ENCODE data around the gene ATF7.

Gene ATF7

GRCh38 chr12:53631721-53632120 lies 5.5 kb upstream of the ATF7 start:
- Histone ChIP-seq H3K36me3 (replicated peaks; ENCODE audit: low read depth, low read length) (no peaks in the 10 kb centered on the region), H3K79me2 (ENCODE audit: low read length) (no peaks in the 10 kb centered on the region), H3K4me3 (ENCODE audit: low read length) (no peak overlapping the region), H4K20me1 (ENCODE audit: insufficient read depth, low read length) (no peaks in the 10 kb centered on the region), H3K9me3 (ENCODE audit: insufficient read depth, low read length) (no peaks in the 10 kb centered on the region), H3K4me1 (ENCODE audit: low read length) (peaks cover 10% of the 10 kb centered on the region; the same call in 1 of the 2 replicates), H3K27ac (ENCODE audit: low read length) (no peak overlapping the region), H3K27me3 (ENCODE audit: low read depth, low read length) (no peaks in the 10 kb centered on the region), H2AFZ (ENCODE audit: low read depth, low read length) (no peak overlapping the region), H3K9ac (ENCODE audit: low read length) (no peak overlapping the region), H3K4me2 (ENCODE audit: low read length) (no peak overlapping the region)
- no peak for TF ChIP-seq CTCF (IDR thresholded peaks at IDR 0.05; ENCODE audit: low read depth, low read length)
- TF ChIP-seq EZH2phosphoT487 (IDR thresholded peaks at IDR 0.05; ENCODE audit: low read depth), result no peak

- Histone ChIP-seq H3K79me2 (ENCODE audit: low read length) (peaks cover 27% of the 10 kb centered on the region), H3K36me3 (replicated peaks; ENCODE audit: low read depth, low read length) (no peaks in the 10 kb centered on the region), H3K4me2 (ENCODE audit: low read length) (0 out of 2 replicates have a peak overlapping the region, but pooled peaks have one; percentile 98), H2AFZ (ENCODE audit: low read depth, low read length) (0 out of 2 replicates have a peak overlapping the region, but pooled peaks have one; percentile 29), H3K9me3 (ENCODE audit: insufficient read depth, low read length) (no peaks in the 10 kb centered on the region), H3K9ac (ENCODE audit: low read length) (no peak overlapping the region), H3K27me3 (ENCODE audit: low read depth, low read length) (no peaks in the 10 kb centered on the region), H3K4me3 (ENCODE audit: low read length) (no peak overlapping the region), H4K20me1 (ENCODE audit: insufficient read depth, low read length) (no peaks in the 10 kb centered on the region), H3K4me1 (ENCODE audit: low read length) (peaks cover 29% of the 10 kb centered on the region), H3K27ac (ENCODE audit: low read length) (no peak overlapping the region)
- TF ChIP-seq CTCF (IDR thresholded peaks at IDR 0.05; ENCODE audit: low read depth, low read length) (no peak), EZH2phosphoT487 (IDR thresholded peaks at IDR 0.05; ENCODE audit: low read depth) (no peak)
Measured at GRCh38 chr12:53627919-53628318, 1.7 kb upstream of the ATF7 start.

- Histone ChIP-seq H3K79me2 (ENCODE audit: low read length) (peaks cover 34% of the 10 kb centered on the region), H4K20me1 (ENCODE audit: insufficient read depth, low read length) (no peaks in the 10 kb centered on the region), H3K4me1 (ENCODE audit: low read length) (peaks cover 29% of the 10 kb centered on the region), H3K4me2 (ENCODE audit: low read length) (peak overlapping the region; percentile 98), H3K4me3 (ENCODE audit: low read length) (peak overlapping the region; percentile 96), H3K9me3 (ENCODE audit: insufficient read depth, low read length) (no peaks in the 10 kb centered on the region), H3K27ac (ENCODE audit: low read length) (peak overlapping the region; percentile 76), H2AFZ (ENCODE audit: low read depth, low read length) (peak overlapping the region; percentile 83), H3K36me3 (replicated peaks; ENCODE audit: low read depth, low read length) (no peaks in the 10 kb centered on the region), H3K9ac (ENCODE audit: low read length) (peak overlapping the region; percentile 97), H3K27me3 (ENCODE audit: low read depth, low read length) (no peaks in the 10 kb centered on the region)
- TF ChIP-seq CTCF (IDR thresholded peaks at IDR 0.05; ENCODE audit: low read depth, low read length), result no peak
- TF ChIP-seq EZH2phosphoT487 (IDR thresholded peaks at IDR 0.05; ENCODE audit: low read depth), result no peak
Measured at GRCh38 chr12:53626702-53627169, 554 bp upstream of the ATF7 start.

- H3K4me1 ChIP-seq (ENCODE audit: low read length), result peaks cover 29% of the 10 kb centered on the region
- H3K4me2 ChIP-seq (ENCODE audit: low read length), result peak overlapping the region; percentile 89
- H3K79me2 ChIP-seq (ENCODE audit: low read length), result peaks cover 40% of the 10 kb centered on the region
- peak overlapping the region; percentile 44; the same call in 1 of the 2 replicates for H2AFZ ChIP-seq (ENCODE audit: low read depth, low read length)
- H3K4me3 ChIP-seq (ENCODE audit: low read length), result peak overlapping the region; percentile 96
- H3K36me3 ChIP-seq (replicated peaks; ENCODE audit: low read depth, low read length), result no peaks in the 10 kb centered on the region
- TF ChIP-seq EZH2phosphoT487 (IDR thresholded peaks at IDR 0.05; ENCODE audit: low read depth), result no peak
- no peak for TF ChIP-seq CTCF (IDR thresholded peaks at IDR 0.05; ENCODE audit: low read depth, low read length)
- peak overlapping the region; percentile 21; the same call in 1 of the 2 replicates for H3K27ac ChIP-seq (ENCODE audit: low read length)
- no peaks in the 10 kb centered on the region for H3K27me3 ChIP-seq (ENCODE audit: low read depth, low read length)
- peak overlapping the region; percentile 97 for H3K9ac ChIP-seq (ENCODE audit: low read length)
- H4K20me1 ChIP-seq (ENCODE audit: insufficient read depth, low read length), result no peaks in the 10 kb centered on the region
- H3K9me3 ChIP-seq (ENCODE audit: insufficient read depth, low read length), result no peaks in the 10 kb centered on the region
Measured at GRCh38 chr12:53625373-53625945, 723 bp downstream of the ATF7 start.

Measured in OCI-LY3 (cell line).